H9 (cell line): ENCODE data around the gene C13orf46. TPM values are rescaled to one million over a fixed set of nuclear protein-coding genes. Genes with fewer than 3 reads are reported as not detected.

Experiments
- DNase-seq: peaks from one replicate; pipeline ENCODE4 v3.0.0-alpha.2; 2017
- H2AFZ ChIP-seq: one replicate; pipeline ENCODE4 v1.6.1; 2013; ENCODE audit warnings: mild to moderate bottlenecking, low read length, control low read depth, moderate library complexity
- H2AK5ac ChIP-seq: 2 replicates; pipeline ENCODE4 v1.6.1; 2013; ENCODE audit warnings: low read length, control low read depth, mixed read lengths; ENCODE audit not compliant: insufficient read length
- H2BK120ac ChIP-seq: one replicate; pipeline ENCODE4 v1.6.1; 2013; ENCODE audit warnings: low read depth, mild to moderate bottlenecking, low read length, control low read depth, inconsistent platforms; ENCODE audit not compliant: poor library complexity, severe bottlenecking
- H2BK12ac ChIP-seq: 2 replicates; pipeline ENCODE4 v1.6.1; 2013; ENCODE audit warnings: low read length, control low read depth, mixed read lengths, low read depth; ENCODE audit not compliant: insufficient read length
- H2BK15ac ChIP-seq: 2 replicates; pipeline ENCODE4 v1.6.1; 2013; ENCODE audit warnings: low read depth, low read length, control low read depth
- H2BK20ac ChIP-seq: one replicate; pipeline ENCODE4 v1.6.1; 2013; ENCODE audit warnings: low read depth, mild to moderate bottlenecking, low read length, control low read depth, inconsistent platforms; ENCODE audit not compliant: poor library complexity, severe bottlenecking
- H2BK5ac ChIP-seq: 2 replicates; pipeline ENCODE4 v1.6.1; 2013; ENCODE audit warnings: low read length, control low read depth, mixed read lengths; ENCODE audit not compliant: insufficient read length
- H3K14ac ChIP-seq: 2 replicates; pipeline ENCODE4 v1.6.1; 2013; ENCODE audit warnings: low read length, control low read depth; ENCODE audit not compliant: insufficient read depth
- H3K18ac ChIP-seq: 2 replicates; pipeline ENCODE4 v1.6.1; 2013; ENCODE audit warnings: low read depth, mild to moderate bottlenecking, mixed read lengths, low read length, control low read depth; ENCODE audit not compliant: insufficient read length
- H3K23ac ChIP-seq: 2 replicates; pipeline ENCODE4 v1.6.1; 2013; ENCODE audit warnings: low read length, control low read depth, mixed read lengths, low read depth; ENCODE audit not compliant: insufficient read length
- H3K23me2 ChIP-seq: 2 replicates; pipeline ENCODE4 v1.6.1; 2013; ENCODE audit warnings: low read depth, mild to moderate bottlenecking, mixed read lengths, low read length, control low read depth; ENCODE audit not compliant: insufficient read length, poor library complexity, severe bottlenecking
- H3K27ac ChIP-seq: 2 replicates; pipeline ENCODE4 v1.5.1; 2013; ENCODE audit warnings: low read length, control low read depth, mixed read lengths, low read depth; ENCODE audit not compliant: insufficient read length
- H3K27me3 ChIP-seq: 2 replicates; pipeline ENCODE4 v1.6.1; 2013; ENCODE audit warnings: low read length, control low read depth, inconsistent platforms; ENCODE audit not compliant: insufficient read depth
- H3K4ac ChIP-seq: 2 replicates; pipeline ENCODE4 v1.6.1; 2013; ENCODE audit warnings: low read depth, mild to moderate bottlenecking, control low read depth, inconsistent platforms, low read length, moderate library complexity
- H3K4me1 ChIP-seq: 2 replicates; pipeline ENCODE4 v1.6.1; 2013; ENCODE audit warnings: low read length, control low read depth, inconsistent platforms; ENCODE audit not compliant: insufficient read depth
- H3K4me2 ChIP-seq: 2 replicates; pipeline ENCODE4 v1.6.1; 2013; ENCODE audit warnings: low read length, control low read depth, mixed read lengths; ENCODE audit not compliant: insufficient read length, insufficient read depth
- H3K56ac ChIP-seq: 2 replicates; pipeline ENCODE4 v1.6.1; 2013; ENCODE audit warnings: low read depth, mild to moderate bottlenecking, mixed read lengths, low read length, control low read depth; ENCODE audit not compliant: insufficient read length
- H3K79me1 ChIP-seq: 2 replicates; pipeline ENCODE4 v1.6.1; 2013; ENCODE audit warnings: low read depth, mild to moderate bottlenecking, moderate library complexity, low read length, control low read depth, inconsistent platforms; ENCODE audit not compliant: insufficient read depth, poor library complexity, severe bottlenecking
- H3K79me2 ChIP-seq: 2 replicates; pipeline ENCODE4 v1.6.1; 2013; ENCODE audit warnings: low read length, control low read depth, inconsistent platforms; ENCODE audit not compliant: insufficient read depth
- H3K9ac ChIP-seq: 2 replicates; pipeline ENCODE4 v1.6.1; 2013; ENCODE audit warnings: low read length, control low read depth, mixed read lengths; ENCODE audit not compliant: insufficient read length; ENCODE audit errors: extremely low read depth
- H3K9me3 ChIP-seq: one replicate; pipeline ENCODE4 v1.6.1; 2013; ENCODE audit warnings: low read depth, low read length, inconsistent platforms; ENCODE audit not compliant: control insufficient read depth
- H3T11ph ChIP-seq: one replicate; pipeline ENCODE4 v1.6.1; 2013; ENCODE audit warnings: mild to moderate bottlenecking, low read length, control low read depth, inconsistent platforms
- H4K20me1 ChIP-seq: one replicate; pipeline ENCODE4 v1.6.1; 2013; ENCODE audit not compliant: control insufficient read depth, insufficient read length, insufficient read depth
- H4K5ac ChIP-seq: 2 replicates; pipeline ENCODE4 v1.6.1; 2013; ENCODE audit warnings: low read depth, mild to moderate bottlenecking, mixed read lengths, low read length, control low read depth; ENCODE audit not compliant: insufficient read length
- H4K8ac ChIP-seq: replicated peaks from 2 replicates; pipeline ENCODE4 v1.6.1; 2013; ENCODE audit warnings: low read length, control low read depth, mixed read lengths, low read depth; ENCODE audit not compliant: insufficient read length
- H4K91ac ChIP-seq: 2 replicates; pipeline ENCODE4 v1.6.1; 2013; ENCODE audit warnings: low read depth, mild to moderate bottlenecking, moderate library complexity, mixed read lengths, low read length, control low read depth; ENCODE audit not compliant: insufficient read length
- H3K27ac Mint-ChIP-seq, 3 experiments: 2 replicates in 2 of 3; 3 replicates in 1 of 3; pipeline ENCODE4 v1.8.0; 2020 to 2021; ENCODE audit warnings: mixed read lengths in 3 of 3, mild to moderate bottlenecking in 1 of 3, moderate library complexity in 1 of 3
- H3K27me3 Mint-ChIP-seq: 2 replicates; pipeline ENCODE4 v1.8.0; 2021; ENCODE audit warnings: low read depth, mild to moderate bottlenecking, moderate library complexity, mixed read lengths
- H3K36me3 Mint-ChIP-seq, 3 experiments: 2 replicates in 2 of 3; 3 replicates in 1 of 3; pipeline ENCODE4 v1.8.0; 2020 to 2021; ENCODE audit warnings: low read depth in 3 of 3, mixed read lengths in 3 of 3; ENCODE audit not compliant: insufficient read depth in 1 of 3
- H3K4me1 Mint-ChIP-seq, 2 experiments: 2 replicates each; pipeline ENCODE4 v1.8.0; 2020; ENCODE audit warnings: mixed read lengths in 2 of 2
- H3K4me3 Mint-ChIP-seq, 2 experiments: 2 replicates in 1 of 2; 3 replicates in 1 of 2; pipeline ENCODE4 v1.8.0; 2020 to 2021; ENCODE audit warnings: mild to moderate bottlenecking in 2 of 2, mixed read lengths in 2 of 2, moderate library complexity in 1 of 2
- H3K9me3 Mint-ChIP-seq, 2 experiments: 2 replicates in 1 of 2; 3 replicates in 1 of 2; pipeline ENCODE4 v1.8.0; 2020; ENCODE audit warnings: mild to moderate bottlenecking in 2 of 2, mixed read lengths in 2 of 2, moderate library complexity in 1 of 2
- CTCF ChIP-seq: fragments of 200-600 bp; sonication (generic); conservative IDR thresholded peaks from 3 replicates; pipeline ENCODE4 v1.8.0; 2021; ENCODE audit warnings: antibody characterized with exemption, mild to moderate bottlenecking
- WGBS: extraction: QIAGEN DNeasy Blood & Tissue Kit; methylation state at CpG from one replicate; pipeline ENCODE4 v1.1.7; 2013; ENCODE audit warnings: missing lambda C conversion rate, low lambda C conversion rate, mixed read lengths; ENCODE audit not compliant: insufficient read length; ENCODE audit errors: extremely low coverage; 5-methylcytosine and 5-hydroxymethylcytosine counted together
- total RNA-seq: library from RNA; stranded (reverse); gene quantifications from 2 replicates; pipeline ENCODE4 v1.2.1, GENCODE V29; 2021

C13orf46 gene
- total RNA-seq, 1 experiment from 2014 or later = 0.55 TPM

GRCh38 chr13:114015969-114016295 is 42.1 kb upstream of the C13orf46 start:
- no peak overlapping the region for H3K4ac ChIP-seq
- H3K4me2 ChIP-seq = no peak overlapping the region
- H3K27ac ChIP-seq = no peak overlapping the region
- no peaks in the 10 kb centered on the region for H3K79me1 ChIP-seq
- no peak overlapping the region for H2AK5ac ChIP-seq
- no peak overlapping the region for H3T11ph ChIP-seq
- no peak overlapping the region for H2BK5ac ChIP-seq
- H2BK120ac ChIP-seq = no peak overlapping the region
- H3K14ac ChIP-seq = no peak overlapping the region; the same call in 1 of the 2 replicates
- H2AFZ ChIP-seq = no peak overlapping the region
- H3K27me3 ChIP-seq = no peaks in the 10 kb centered on the region
- H4K8ac ChIP-seq = no peak overlapping the region
- H4K20me1 ChIP-seq = no peaks in the 10 kb centered on the region
- H3K9ac ChIP-seq = no peak overlapping the region
- H3K79me2 ChIP-seq = no peaks in the 10 kb centered on the region
- Mint-ChIP-seq H3K9me3 (no peaks in the 10 kb centered on the region), H3K36me3 (peaks cover 3 to 11% (median 8%) of the 10 kb centered on the region in 3 experiments; a peak in 5 of 7 replicates), H3K4me1 (peaks cover 0 to 12% of the 10 kb centered on the region in 2 experiments; a peak in 2 of 4 replicates), H3K27me3 (no peaks in the 10 kb centered on the region), H3K4me3 (no peak overlapping the region), H3K27ac (0 out of 7 replicates have a peak overlapping the region, but pooled peaks of 2 of the 3 experiments have one; percentile 3 to 17)
- H2BK20ac ChIP-seq = no peak overlapping the region
- H4K91ac ChIP-seq = no peak overlapping the region
- no CpG with 5 or more reads among the region's 11 CpGs for WGBS
- no peak overlapping the region for H3K23ac ChIP-seq
- no peak overlapping the region for H2BK12ac ChIP-seq
- no peaks in the 10 kb centered on the region for H3K23me2 ChIP-seq
- H4K5ac ChIP-seq = no peak overlapping the region
- H3K18ac ChIP-seq = no peak overlapping the region
- no peak overlapping the region for H2BK15ac ChIP-seq
- DNase-seq = no peak
- no peak overlapping the region for H3K56ac ChIP-seq
- no peaks in the 10 kb centered on the region for H3K9me3 ChIP-seq
- no peaks in the 10 kb centered on the region for H3K4me1 ChIP-seq
- TF ChIP-seq CTCF = no peak
